ENCODE measurements around the gene ECM2. TPM values are rescaled to one million over a fixed set of nuclear protein-coding genes. Genes with fewer than 3 reads are reported as not detected.

The ECM2 gene
- total RNA-seq, 2 donors from 2014 or later, result 14.4 to 17.6 TPM

GRCh38 chr9:92506184-92506857, 29.5 kb downstream of the ECM2 start:
- DNase-seq (peak; percentile 57), ATAC-seq (peak; percentile 74 to 92)
- intact Hi-C loops (cut with DNase I), result no loop called here

DNA sequence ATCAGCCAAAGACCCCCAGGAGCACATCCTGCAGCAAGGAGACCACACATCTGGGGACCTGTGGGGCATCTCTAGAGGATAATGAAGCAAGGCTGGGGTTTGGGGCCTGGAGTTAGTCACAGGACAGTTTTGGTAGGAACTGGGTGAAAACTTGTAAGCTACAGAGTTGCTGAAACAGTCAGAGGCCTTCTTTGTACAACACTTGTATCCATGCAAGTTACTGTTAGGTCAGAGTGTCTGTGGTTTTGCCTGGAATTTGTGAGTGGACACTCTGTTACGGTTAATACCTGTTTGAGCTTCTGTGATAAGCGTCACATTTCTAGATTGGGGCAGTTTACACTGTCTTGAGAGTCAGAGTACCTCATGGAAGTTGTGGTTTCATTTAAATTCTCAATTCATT, 30.9 kb downstream of the ECM2 start:
- intact Hi-C loops (cut with DNase I), result no loop called here
- ATAC-seq, result no peak
- no peak for DNase-seq

DNA sequence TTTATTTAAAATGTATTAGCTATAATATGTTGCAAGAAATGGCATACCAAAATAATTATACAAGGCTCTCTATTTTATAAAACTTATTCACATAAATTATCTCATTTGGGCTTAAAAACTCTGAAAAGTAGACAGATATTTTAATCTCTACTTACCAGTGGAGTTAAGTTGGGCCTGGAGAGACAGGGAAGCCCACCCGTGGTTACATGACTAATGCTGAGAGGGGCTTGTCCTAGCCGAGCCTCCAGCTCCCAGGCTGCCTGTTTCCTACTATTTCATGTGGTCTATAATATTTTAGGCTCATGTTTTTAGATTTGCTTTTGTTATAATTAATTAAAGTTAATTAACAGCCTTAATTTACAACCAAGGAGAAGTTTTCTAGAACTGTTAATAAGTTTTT, 32.6 kb downstream of the ECM2 start:
- no peak for ATAC-seq
- intact Hi-C loops (cut with DNase I), result no loop called here
- DNase-seq, result no peak

- ATAC-seq (peak; percentile 52 to 80), DNase-seq (peak; percentile 47)
- intact Hi-C loops (cut with DNase I), result no loop called here
Measured at GRCh38 chr9:92501671-92502393, 34.0 kb downstream of the ECM2 start.

GRCh38 chr9:92500725-92501124, 35.1 kb downstream of the ECM2 start:
- intact Hi-C loops (cut with DNase I), result no loop called here
- DNase-seq (no peak), ATAC-seq (no peak)

GRCh38 chr9:92499701-92500100, 36.1 kb downstream of the ECM2 start:
- ATAC-seq, result no peak
- intact Hi-C loops (cut with DNase I), result no loop called here
- no peak for DNase-seq

DNA sequence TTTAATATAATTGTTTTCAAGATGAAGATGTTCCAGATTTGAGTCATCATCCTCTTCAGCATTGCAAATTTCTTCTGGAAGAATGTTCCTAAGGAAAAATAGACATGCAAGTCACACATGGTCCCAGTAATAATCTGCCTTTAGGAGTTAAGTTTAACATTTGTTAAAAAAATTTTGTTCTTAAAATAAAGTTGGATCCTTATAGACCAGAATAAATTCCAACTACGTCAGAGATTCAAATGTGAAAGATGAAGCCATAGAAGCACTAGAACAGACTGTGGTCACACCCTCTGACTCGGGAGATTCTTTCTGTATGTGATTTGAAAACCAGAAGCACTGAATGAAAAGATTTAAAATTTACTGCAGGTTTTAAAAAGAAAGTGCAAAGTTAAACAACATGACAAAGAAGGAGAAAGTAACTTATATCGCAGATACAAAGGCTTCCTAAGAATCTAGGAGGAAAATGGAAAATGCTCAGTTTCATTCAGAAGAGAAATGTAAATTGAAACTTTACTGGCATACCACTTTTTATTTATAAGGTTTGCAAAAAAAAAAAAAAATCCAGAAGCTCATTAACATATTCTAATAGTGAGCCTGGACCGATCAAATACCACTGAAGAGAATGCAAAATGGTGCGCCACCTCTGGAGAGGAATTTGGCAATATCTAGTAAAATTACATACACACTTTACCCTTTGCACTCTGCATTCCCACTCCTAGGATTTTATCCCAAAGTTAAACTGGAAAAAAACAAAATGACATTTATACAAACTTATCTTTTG, 39.2 kb downstream of the ECM2 start:
- no peak for DNase-seq
- no peak for ATAC-seq
- intact Hi-C loops (cut with DNase I), result no loop called here

- intact Hi-C loops (cut with DNase I), result no loop called here
- DNase-seq, result no peak
- ATAC-seq, result no peak
Measured at GRCh38 chr9:92494856-92495255, 40.9 kb downstream of the ECM2 start.

DNA sequence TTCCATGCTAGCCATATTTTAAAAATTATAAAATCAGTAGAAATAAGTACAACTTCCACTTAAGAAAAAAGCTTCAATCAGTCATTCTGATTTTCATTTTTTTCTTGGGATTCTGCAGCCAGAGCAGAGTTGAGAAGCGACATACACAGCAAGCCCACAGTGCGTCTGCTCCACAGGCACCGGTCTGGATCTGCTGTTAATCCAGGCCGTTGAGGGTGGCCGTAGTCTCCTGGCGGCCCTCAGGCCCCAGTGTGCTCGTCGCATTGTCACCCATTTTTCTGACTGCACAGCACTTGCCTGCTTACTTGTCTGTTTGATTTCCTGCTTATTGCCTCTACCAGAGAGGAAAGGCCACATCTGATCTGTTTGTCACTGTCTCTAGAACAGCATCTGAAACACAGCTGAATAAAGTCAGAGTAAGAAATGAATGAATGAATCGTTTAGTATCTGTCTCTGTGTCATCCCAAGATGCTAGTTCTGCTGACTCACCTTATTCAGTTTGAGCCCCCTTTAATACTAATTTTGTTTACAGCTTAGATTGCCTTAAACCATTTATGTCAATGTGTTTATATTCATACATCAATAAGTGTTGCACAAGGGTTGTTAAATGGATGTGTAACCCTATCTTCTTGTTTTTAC, 41.9 kb downstream of the ECM2 start:
- intact Hi-C loops (cut with DNase I), result no loop called here
- no peak for DNase-seq
- no peak for ATAC-seq

GRCh38 chr9:92492781-92493401, 42.9 kb downstream of the ECM2 start:
- ATAC-seq, result no peak
- intact Hi-C loops (cut with DNase I), result no loop called here
- no peak for DNase-seq

- intact Hi-C loops (cut with DNase I), result no loop called here
Measured at GRCh38 chr9:92488681-92489550, 46.9 kb downstream of the ECM2 start.

GRCh38 chr9:92486371-92486770, 49.4 kb downstream of the ECM2 start:
- ATAC-seq (peak in 1 of 2 donors; percentile 32), DNase-seq (no peak)
- intact Hi-C loops (cut with DNase I), result no loop called here

More at GRCh38 chr9:92488681-92489550, 46.9 kb downstream of the ECM2 start:
- ATAC-seq (no peak), DNase-seq (no peak)

- no peak for ATAC-seq
- intact Hi-C loops (cut with DNase I), result no loop called here
- no peak for DNase-seq
Measured at GRCh38 chr9:92484563-92484962, 51.2 kb downstream of the ECM2 start.

DNA sequence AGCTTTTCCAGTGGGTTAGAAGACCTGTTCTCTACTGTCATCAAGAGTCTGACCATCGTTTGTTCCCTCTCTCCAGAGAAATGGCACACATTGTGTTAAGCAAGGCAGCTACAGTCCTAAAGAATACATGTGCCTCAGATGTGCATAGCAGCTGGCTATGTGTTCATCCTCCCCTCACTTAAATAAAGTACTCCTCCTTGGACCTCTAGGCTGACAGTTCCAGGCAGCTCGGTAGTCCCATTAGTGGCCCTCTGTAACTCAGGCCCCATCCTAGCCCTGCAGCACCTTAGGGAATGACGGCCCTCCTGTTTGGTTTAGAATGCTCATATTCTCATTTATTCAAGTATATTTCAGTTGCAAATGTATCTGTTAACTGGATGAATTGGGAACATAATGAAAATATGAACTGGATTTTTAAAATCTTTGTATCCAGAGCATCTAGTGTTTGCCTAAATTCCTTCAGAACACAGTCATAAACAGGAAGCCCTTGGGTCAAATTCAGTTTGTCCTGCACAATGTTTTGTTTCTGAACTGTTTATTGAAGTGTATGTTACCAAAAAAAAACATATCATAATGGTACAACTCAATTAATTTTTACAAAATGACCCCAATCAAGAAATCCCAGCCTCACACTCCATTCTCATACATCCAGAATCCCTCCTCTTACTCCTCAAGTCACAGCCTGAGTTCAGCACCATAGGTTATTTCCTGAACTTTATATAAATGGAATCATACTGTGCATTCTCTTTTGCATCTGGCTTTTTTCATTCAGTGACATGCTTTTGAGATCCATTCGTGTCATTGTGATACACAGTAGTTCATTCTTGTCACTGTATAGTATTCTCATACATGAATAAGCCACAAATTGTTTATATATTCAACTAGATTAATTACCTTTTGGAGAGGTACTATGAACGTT, 51.9 kb downstream of the ECM2 start:
- DNase-seq (no peak), ATAC-seq (no peak)
- intact Hi-C loops (cut with DNase I), result no loop called here

- intact Hi-C loops (cut with DNase I), result no loop called here
- no peak for ATAC-seq
Measured at GRCh38 chr9:92482805-92483204, 53.0 kb downstream of the ECM2 start.

DNA sequence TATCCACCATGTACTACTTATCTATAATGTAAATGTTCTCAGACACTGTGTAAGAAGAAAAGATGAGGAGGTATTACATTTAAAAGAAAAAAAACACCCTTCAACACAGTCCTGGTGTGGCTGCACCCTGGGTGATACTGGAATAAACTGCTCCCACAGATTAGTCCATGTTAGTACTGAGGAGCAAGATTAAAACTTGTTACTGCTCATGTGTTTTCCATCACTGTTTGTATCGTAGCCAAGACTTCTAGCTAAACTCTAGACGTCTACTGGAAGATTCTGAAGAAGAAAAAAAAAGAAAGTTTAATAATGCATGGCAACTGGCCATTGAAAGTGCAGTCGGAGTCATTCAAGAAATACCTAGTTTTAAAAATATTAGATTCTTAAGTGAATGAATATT, 53.5 kb downstream of the ECM2 start, which contains the start of gene ASPN:
ASPN (minus strand) TSS at position 178 of the 400 bp plus-strand sequence.
- ATAC-seq (peak in 1 of 2 donors; percentile 71), DNase-seq (no peak)
- intact Hi-C loops (cut with DNase I), result no loop called here

More at GRCh38 chr9:92482805-92483204, 53.0 kb downstream of the ECM2 start:
- DNase-seq, result no peak

DNA sequence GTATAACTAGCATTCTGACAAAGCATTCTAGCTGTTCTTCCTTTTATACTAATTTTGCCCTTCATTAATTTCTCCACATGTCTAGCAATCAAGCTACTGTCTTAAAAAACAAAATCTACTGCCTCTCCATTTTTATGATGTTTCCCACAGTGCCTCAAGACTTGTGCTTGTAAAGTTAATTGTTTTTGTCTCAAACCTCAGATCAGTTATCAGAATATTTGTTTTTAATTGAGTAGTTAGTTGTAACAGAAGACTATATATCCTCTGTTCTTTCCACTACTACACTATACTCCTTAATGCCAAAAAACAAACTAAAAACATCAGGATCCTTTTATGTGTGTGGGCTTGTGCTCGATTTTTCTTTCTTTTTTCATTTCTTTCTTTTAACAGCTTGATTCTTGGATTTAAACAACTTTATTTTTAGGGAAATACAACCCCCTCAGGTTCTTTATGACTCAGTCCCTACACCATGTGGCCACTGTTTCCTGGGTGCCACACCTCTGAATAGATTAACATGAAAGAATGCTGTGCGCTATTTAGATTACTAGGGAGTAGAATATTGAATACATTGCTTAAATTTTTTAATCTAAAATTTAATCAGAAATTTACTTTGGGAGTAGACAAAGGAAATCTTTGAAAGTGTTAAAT, 54.7 kb downstream of the ECM2 start:
- ATAC-seq (peak in 1 of 2 donors; percentile 60), DNase-seq (no peak)
- intact Hi-C loops (cut with DNase I), result no loop called here

Measured in left cardiac atrium (tissue), 4 donors.